SIG-M5 treated with dmso at 0.1 percent for 504 hours (cell line): ENCODE data around the gene CHRNE.
"Not testable (repeated sequence)": the region's sequence is repeated elsewhere in the genome, so short reads cannot be mapped to it uniquely, and the experiment has no call there.

ENCODE experiments used
- DNase-seq: peaks from one replicate; lab custom pipeline; 2025; ENCODE audit not compliant: unreplicated experiment; lab: John Stamatoyannopoulos, UW

CHRNE gene

DNA sequence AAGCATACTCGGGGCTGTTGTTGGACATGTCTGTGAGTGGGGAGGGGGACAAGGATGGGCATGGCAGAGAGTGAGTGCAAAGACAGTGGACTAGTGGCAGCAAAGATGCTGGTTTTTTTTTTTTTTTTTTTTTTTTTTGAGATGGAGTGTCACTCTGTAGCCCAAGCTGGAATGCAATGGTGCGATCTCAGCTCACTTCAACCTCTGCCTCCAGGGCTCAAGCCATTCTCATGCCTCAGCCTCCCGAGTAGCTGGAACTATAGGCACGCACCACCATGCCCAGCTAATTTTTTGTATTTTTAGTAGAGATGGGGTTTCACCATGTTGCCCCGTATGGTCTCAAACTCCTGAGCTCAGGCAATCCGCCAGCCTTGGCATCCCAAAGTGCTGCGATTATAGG is 45.6 kb downstream of the CHRNE start:
- not testable (repeated sequence) for DNase-seq

DNA sequence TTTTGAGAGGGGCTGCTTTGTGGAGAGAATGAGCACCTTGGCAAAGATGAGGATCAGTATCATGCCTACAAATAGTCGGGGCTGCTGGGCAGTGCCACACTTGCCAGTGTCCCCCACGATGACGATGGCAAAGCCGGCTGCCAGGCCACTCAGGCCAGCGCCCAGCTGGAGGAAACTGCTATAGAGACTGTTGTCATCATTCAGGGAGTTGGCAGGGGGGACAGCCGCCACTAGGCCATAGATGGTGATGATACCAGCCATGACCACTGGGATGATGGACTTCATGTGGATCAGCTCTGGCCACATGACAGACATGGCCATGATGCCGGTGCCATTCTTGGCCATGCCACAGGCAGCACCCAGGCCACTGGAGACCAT is 46.0 kb downstream of the CHRNE start:
- DNase-seq, result no peak

DNA sequence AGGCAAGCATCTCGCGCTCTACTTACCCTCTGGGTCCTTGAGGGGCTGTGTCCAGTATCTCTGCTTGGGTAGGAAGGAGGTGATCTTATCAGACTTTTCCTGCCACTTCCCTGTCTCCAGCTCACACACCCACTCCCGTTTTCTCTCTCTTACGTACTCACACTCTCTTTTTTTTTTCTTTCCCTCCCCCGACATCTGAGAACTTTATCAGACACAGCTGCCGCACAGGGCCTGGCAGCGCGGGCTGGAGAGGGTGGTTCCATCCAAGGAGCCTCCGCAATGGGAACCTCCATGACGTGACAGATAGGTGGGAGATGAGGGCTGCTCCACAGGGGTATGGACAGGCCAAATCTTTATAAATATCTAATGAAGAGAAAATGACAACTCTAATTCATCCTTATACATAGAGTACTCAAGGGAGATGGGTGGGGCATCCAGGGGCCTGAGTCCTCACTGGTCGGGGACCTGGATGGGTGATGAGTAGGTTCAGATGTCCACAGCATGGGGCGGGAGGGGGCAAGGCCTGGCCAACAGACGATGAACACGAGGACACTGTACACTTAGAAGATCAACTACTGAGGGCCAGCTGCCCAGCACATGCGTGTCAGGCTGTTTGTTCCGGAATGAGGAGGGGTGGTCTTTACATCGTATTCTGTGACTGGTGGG is 46.5 kb downstream of the CHRNE start:
- no peak for DNase-seq

DNA sequence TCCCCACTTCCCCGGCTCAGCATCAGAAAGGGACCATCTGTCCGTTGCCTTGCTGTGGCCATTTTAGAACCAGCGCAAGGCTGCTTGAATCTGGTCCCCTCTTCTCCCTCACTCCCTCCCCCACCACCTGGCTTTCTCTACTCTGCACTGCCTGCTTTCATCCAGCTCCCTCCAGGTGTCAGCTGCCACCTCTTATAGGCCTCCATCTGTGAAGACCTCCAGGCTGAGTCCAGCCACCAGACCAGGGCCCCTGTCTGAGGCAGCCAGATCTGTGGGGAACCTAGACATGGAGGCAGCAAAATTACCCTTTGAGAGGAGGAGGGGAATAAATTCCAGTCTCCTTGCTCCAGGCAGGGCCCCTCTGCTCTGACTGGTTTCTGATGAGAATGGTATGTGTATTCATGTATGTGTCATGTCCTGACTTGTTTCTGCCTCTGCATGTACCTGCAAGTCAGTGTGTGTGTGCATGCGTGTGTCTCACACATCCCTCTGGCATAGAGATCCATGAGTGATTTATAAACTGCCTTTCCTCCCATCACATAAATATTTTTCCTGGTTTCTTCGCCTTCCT is 48.7 kb downstream of the CHRNE start:
- no peak for DNase-seq

DNA sequence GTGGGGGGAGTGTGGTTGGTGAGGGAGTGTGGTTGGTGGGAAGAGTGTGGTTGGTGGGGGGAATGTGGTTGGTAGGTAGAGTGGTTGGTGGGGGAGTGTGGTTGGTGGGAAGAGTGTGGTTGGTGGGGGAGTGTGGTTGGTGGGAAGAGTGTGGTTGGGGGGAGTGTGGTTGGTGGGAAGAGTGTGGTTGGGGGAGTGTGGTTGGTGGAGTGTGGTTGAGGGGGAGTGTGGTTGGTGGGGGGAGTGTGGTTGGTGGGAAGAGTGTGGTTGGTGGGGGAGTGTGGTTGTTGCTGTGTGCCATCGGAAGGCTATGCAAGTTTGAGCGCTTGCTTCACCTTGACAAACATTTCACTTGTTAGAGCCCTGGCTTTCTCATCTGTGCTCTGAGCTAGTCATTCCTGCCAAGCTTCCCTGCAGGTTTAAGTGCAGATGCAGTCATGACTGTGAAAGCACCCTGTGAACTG is 49.7 kb downstream of the CHRNE start:
- no peak for DNase-seq

DNA sequence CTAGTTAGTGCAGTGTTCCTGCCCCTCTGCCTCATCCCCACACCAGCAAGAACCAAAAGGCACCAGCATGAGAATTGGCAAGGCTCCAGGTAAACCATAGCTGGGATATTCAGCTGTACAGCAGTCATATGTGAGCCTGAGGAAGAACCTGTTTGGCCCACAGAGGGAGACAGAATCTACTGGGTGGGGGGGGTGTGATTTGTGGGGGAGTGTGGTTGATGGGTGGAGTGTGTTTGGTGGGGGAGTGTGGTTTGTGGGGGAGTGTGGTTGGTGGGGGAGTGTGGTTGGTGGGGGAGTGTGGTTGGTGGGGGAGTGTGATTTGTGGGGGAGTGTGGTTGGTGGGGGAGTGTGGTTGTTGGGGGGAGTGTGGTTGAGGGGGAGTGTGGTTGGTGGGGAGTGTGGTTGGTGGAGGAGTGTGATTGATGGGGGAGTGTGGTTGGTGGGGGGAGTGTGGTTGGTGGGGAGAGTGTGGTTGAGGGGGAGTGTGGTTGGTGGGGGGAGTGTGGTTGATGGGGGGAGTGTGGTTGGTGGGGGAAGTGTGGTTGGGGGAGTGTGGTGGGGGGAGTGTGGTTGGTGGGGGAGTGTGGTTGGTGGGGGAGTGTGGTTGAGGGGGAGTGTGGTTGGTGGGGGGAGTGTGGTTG is 50.2 kb downstream of the CHRNE start:
- DNase-seq, result no peak

DNA sequence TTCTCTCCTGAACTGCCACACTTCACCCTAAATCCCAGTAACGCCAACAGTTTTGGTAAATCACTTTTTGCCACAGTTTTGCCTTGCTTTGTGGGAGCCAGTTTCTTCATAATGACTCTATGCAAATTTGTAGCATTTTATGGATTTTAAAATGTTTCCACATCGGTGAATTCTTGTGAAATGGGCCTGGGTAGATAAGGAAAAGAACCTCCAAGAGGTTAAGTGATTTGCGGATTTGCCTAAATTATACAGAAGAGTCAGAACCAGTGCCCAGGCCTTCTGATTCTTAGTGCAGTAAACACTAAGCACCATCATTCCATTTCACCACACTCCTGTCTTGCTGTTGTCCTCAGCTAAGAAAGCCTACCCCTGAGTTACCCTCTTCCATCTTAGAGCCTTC is 51.8 kb downstream of the CHRNE start:
- no peak for DNase-seq

DNA sequence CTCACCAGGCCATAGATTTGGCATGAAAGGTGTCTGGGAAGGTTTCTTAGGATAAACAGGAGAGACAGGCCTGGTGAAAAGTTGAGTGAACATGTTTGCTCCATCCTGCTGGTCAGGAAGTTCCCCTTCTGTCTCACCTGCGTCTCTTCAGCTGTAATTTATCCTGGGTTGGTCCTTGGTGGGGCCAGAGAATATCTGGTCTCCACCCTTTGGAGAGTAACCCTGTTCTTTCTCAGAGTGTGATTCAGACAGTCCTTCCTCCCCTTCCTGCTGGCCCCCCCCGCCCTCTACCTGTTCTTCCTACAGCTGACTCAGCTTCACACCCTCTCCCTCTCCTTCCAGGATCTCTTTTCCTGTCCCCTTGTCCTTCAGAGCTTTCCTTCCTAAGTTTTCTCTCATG is 52.7 kb downstream of the CHRNE start:
- no peak for DNase-seq

DNA sequence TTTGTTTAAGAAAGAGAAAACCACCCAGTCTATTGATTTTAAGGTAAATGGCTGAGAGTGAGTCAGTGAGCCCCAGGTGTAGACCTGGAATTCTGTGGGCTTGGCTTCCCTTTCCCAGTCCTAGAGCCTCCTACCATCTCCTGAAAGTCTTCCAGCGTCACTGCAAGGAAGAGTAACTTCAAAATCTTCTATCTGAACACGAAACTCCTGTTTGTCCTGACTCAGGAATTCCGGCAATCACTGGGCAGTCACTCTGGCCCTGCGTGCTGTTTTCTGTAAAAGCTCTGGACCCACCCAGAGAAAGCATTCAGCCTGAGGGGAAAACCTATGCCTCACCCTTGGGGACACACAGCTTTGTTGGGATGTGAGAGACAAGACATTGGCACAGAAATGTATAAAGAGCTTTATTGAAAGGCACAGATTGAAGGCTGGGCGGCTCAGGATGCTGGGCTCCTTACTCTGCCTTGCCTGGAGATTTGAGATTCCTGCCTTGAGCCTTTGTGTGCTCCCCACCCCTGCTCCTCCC is 53.8 kb downstream of the CHRNE start:
- peak; percentile 38 for DNase-seq
